Endodermal cell (in vitro differentiated cells): ENCODE data around the gene IL17RA. TPM values are rescaled to one million over a fixed set of nuclear protein-coding genes. Genes with fewer than 3 reads are reported as not detected.
A peak's percentile ranks its signal among the peaks of the same experiment; 100 is the strongest.

Source experiments
- DNase-seq: peaks from one replicate; pipeline ENCODE4 v3.0.0-alpha.2; 2017
- H3K27ac ChIP-seq: 2 replicates; pipeline ENCODE4 v1.5.1; 2013; ENCODE audit warnings: mild to moderate bottlenecking, low read depth, low read length, moderate library complexity
- H3K27me3 ChIP-seq: 2 replicates; pipeline ENCODE4 v1.6.1; 2013; ENCODE audit warnings: mild to moderate bottlenecking, low read length, moderate library complexity; ENCODE audit not compliant: insufficient read depth, control insufficient read depth, poor library complexity, severe bottlenecking
- H3K36me3 ChIP-seq: 2 replicates; pipeline ENCODE4 v1.7.0; 2013; ENCODE audit warnings: mild to moderate bottlenecking, low read length, moderate library complexity; ENCODE audit not compliant: control insufficient read depth, insufficient read depth
- H3K4me1 ChIP-seq: one replicate; pipeline ENCODE4 v1.7.0; 2013; ENCODE audit warnings: low read length; ENCODE audit not compliant: control insufficient read depth, insufficient read depth
- H3K4me3 ChIP-seq: 2 replicates; pipeline ENCODE4 v1.5.1; 2013; ENCODE audit warnings: mild to moderate bottlenecking, low read length, moderate library complexity
- H3K9ac ChIP-seq: 2 replicates; pipeline ENCODE4 v1.6.1; 2013; ENCODE audit warnings: mild to moderate bottlenecking, low read length, moderate library complexity; ENCODE audit not compliant: poor library complexity, severe bottlenecking; ENCODE audit errors: extremely low read depth
- H3K9me3 ChIP-seq: 2 replicates; pipeline ENCODE4 v1.6.1; 2013; ENCODE audit warnings: mild to moderate bottlenecking, low read length, moderate library complexity; ENCODE audit not compliant: control insufficient read depth
- H3K27ac Mint-ChIP-seq: 2 replicates; pipeline ENCODE4 v1.8.0; 2020; ENCODE audit warnings: mixed read lengths
- H3K27me3 Mint-ChIP-seq: 2 replicates; pipeline ENCODE4 v1.8.0; 2021; ENCODE audit warnings: mild to moderate bottlenecking, mixed read lengths; ENCODE audit not compliant: insufficient read depth
- H3K36me3 Mint-ChIP-seq: 2 replicates; pipeline ENCODE4 v1.8.0; 2020; ENCODE audit warnings: low read depth, mixed read lengths
- H3K4me1 Mint-ChIP-seq: 2 replicates; pipeline ENCODE4 v1.8.0; 2020; ENCODE audit warnings: mixed read lengths
- H3K4me3 Mint-ChIP-seq: 2 replicates; pipeline ENCODE4 v1.8.0; 2020; ENCODE audit warnings: mild to moderate bottlenecking, moderate library complexity, mixed read lengths
- H3K9me3 Mint-ChIP-seq: 2 replicates; pipeline ENCODE4 v1.8.0; 2020; ENCODE audit warnings: mild to moderate bottlenecking, mixed read lengths
- CTCF ChIP-seq: fragments of 200-600 bp; sonication (generic); conservative IDR thresholded peaks from 2 replicates; pipeline ENCODE4 v1.5.0; 2021; ENCODE audit warnings: antibody characterized with exemption, mild to moderate bottlenecking
- WGBS, 2 experiments: methylation state at CpG; one replicate each; pipeline versions ENCODE4 v1.1.5 to v1.1.7; 2013; ENCODE audit warnings: missing lambda C conversion rate in 2 of 2, mixed read lengths in 1 of 2; ENCODE audit not compliant: insufficient coverage in 1 of 2, insufficient read length in 1 of 2; 5-methylcytosine and 5-hydroxymethylcytosine counted together
- total RNA-seq, 2 donors: library from RNA; stranded (reverse); fragmentation: NEBNext Ultra II Directional in 1 of 2; extraction: Animal tissue kit (Norgen Biotek cat#: 25700) in 1 of 2; gene quantifications; 2 replicates in 1 of 2; 3 replicates in 1 of 2; pipeline ENCODE4 v1.2.1, GENCODE V29; 2021

Gene IL17RA
- total RNA-seq, 2 donors from 2014 or later: 14.8 to 16.0 TPM

GRCh38 chr22:17105143-17106129 lies 20.6 kb downstream of the IL17RA start:
- TF ChIP-seq CTCF: no peak
- no peaks in the 10 kb centered on the region for H3K27me3 ChIP-seq
- H3K36me3 Mint-ChIP-seq: peaks cover 51% of the 10 kb centered on the region
- H3K9ac ChIP-seq: no peak overlapping the region
- no peak overlapping the region for H3K4me3 ChIP-seq
- WGBS, 2 experiments: 92 to 96% methylated on average over 17 to 22 of the region's 22 CpGs
- H3K4me1 Mint-ChIP-seq: no peaks in the 10 kb centered on the region
- no peaks in the 10 kb centered on the region for H3K9me3 Mint-ChIP-seq
- peaks cover 83% of the 10 kb centered on the region for H3K36me3 ChIP-seq
- H3K9me3 ChIP-seq: no peaks in the 10 kb centered on the region
- H3K27me3 Mint-ChIP-seq: no peaks in the 10 kb centered on the region
- H3K27ac ChIP-seq: no peak overlapping the region
- no peak overlapping the region for H3K27ac Mint-ChIP-seq
- no peak for DNase-seq
- no peak overlapping the region for H3K4me3 Mint-ChIP-seq
- no peaks in the 10 kb centered on the region for H3K4me1 ChIP-seq

- Histone ChIP-seq H3K27ac (no peak overlapping the region), H3K9ac (no peak overlapping the region), H3K36me3 (peaks cover 75% of the 10 kb centered on the region), H3K27me3 (no peaks in the 10 kb centered on the region), H3K4me3 (no peak overlapping the region), H3K4me1 (no peaks in the 10 kb centered on the region), H3K9me3 (no peaks in the 10 kb centered on the region)
- peak; percentile 71 for DNase-seq
- H3K4me1 Mint-ChIP-seq: no peaks in the 10 kb centered on the region
- no peaks in the 10 kb centered on the region for H3K9me3 Mint-ChIP-seq
- no peak overlapping the region for H3K27ac Mint-ChIP-seq
- no peak overlapping the region for H3K4me3 Mint-ChIP-seq
- no peaks in the 10 kb centered on the region for H3K27me3 Mint-ChIP-seq
- WGBS, 2 experiments: 92 to 94% methylated on average over 10 to 12 of the region's 12 CpGs
- peaks cover 45% of the 10 kb centered on the region for H3K36me3 Mint-ChIP-seq
- TF ChIP-seq CTCF: peak; percentile 77
Observed at GRCh38 chr22:17106161-17106784, 21.5 kb downstream of the IL17RA start.

- Mint-ChIP-seq H3K9me3 (no peaks in the 10 kb centered on the region), H3K27me3 (no peaks in the 10 kb centered on the region), H3K27ac (no peak overlapping the region), H3K4me3 (no peak overlapping the region), H3K4me1 (no peaks in the 10 kb centered on the region), H3K36me3 (peaks cover 39% of the 10 kb centered on the region)
- no peak overlapping the region for H3K4me3 ChIP-seq
- 90 to 91% methylated on average over 5 to 15 of the region's 15 CpGs for WGBS, 2 experiments
- no peak for DNase-seq
- H3K9ac ChIP-seq: no peak overlapping the region
- no peaks in the 10 kb centered on the region for H3K27me3 ChIP-seq
- TF ChIP-seq CTCF: no peak
- no peaks in the 10 kb centered on the region for H3K4me1 ChIP-seq
- peaks cover 68% of the 10 kb centered on the region for H3K36me3 ChIP-seq
- H3K27ac ChIP-seq: no peak overlapping the region
- no peaks in the 10 kb centered on the region for H3K9me3 ChIP-seq
Observed at GRCh38 chr22:17106785-17107546, 22.2 kb downstream of the IL17RA start.
